ENCODE results near the gene RNF135.
"Not testable (repeated sequence)": the region's sequence is repeated elsewhere in the genome, so short reads cannot be mapped to it uniquely, and the experiment has no call there.

RNF135 gene

DNA sequence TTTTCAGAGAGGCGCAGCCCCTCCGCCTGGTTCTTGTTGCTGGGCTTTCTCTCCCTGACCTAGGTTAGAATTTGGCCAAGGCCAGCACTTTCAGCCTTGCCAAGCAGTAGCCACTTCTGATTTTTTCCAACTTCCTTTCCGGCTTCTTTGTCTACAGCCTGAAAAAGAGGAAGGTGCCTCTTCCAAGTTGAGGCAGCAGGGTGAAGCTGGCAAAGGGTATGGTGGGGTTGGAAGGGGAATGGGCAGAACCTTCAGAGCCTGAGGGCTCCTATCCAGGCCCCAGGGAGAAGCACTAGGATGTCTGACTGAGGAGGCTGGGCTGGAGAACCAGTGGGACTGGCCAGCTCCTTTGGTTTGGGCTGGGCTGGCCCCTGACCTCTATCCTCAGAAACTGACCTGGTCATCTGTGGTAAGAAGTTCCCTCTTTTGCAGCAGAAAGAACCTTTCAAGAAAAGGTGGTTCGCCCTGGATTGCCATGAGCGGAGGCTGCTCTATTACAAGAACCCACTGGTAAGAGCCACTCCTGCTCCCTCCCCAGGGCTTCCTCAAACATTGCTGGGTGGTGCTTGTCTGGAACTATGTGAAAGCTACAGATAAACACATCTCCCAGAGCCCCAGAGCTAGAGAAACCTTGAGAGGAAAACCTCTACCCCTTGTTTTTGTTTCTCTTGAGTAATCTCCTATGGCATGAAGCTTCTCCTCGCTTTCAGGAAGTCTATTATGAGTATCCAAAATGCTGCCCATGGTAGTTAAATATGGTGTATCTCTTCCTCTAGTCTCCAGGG is 16.6 kb upstream of the RNF135 start:
- no peak for DNase-seq (ENCODE audit: low spot score)

DNA sequence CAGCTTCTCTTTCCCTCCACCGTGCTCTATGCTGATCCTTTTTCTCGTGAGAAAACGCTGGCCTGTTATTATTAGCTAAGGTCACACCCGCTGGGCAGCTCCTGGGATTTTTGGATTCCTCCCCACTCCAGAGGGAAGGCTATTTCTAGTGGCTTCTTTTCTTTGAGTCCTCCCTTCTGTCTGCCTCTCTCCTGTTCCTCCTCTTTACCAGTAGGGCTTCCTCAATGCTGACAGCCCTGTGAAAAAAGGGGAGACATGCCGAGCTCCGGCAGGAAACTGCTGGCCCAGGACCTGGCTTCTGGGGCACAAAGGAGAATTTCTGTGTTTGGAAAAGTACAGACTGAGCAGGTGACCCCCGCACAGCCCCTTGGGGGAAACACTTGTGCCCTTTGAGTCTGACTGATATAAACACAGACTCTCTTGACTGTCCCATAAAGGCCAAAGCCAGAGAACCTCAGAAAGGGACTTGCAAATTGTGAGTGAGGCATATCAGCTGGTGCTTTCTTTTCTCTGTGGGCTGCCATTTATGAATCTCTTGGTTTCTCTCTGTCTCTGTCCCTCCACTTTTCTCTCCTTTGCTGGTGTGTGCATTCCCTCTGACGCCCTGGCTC is 14.0 kb upstream of the RNF135 start:
- no peak for DNase-seq (ENCODE audit: low spot score)

GRCh38 chr17:30957741-30958140 is 13.1 kb upstream of the RNF135 start:
- no peak for DNase-seq (ENCODE audit: low spot score)

GRCh38 chr17:30958187-30958586 is 12.7 kb upstream of the RNF135 start:
- DNase-seq (ENCODE audit: low spot score), result peak; percentile 75

GRCh38 chr17:30961209-30962188 is 9.3 kb upstream of the RNF135 start:
- peak; percentile 78 for DNase-seq (ENCODE audit: low spot score)

GRCh38 chr17:30964312-30964711 is 6.5 kb upstream of the RNF135 start:
- DNase-seq (ENCODE audit: low spot score), result not testable (repeated sequence)

- DNase-seq (ENCODE audit: low spot score), result no peak
Observed at GRCh38 chr17:30964876-30965275, 6.0 kb upstream of the RNF135 start.

DNA sequence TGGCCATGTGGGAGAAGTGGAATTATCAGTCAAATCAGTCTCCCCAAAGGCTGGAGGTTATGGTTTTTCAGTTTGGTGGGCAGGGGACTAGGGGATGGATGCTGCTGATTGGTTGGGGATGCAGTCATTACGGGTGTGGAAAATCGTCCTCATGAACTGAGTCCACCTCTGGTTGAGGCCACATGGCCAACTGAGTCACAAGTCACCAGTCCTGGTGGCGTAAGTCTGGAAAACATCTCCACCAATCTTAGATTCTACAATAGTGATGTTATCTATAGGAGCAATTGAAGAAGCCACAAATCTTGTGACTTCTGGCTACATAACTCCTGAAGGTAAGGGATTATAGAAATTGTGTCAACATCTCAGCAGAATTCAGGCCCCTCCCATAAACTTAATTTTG is 5.2 kb upstream of the RNF135 start:
- DNase-seq (ENCODE audit: low spot score), result no peak

DNA sequence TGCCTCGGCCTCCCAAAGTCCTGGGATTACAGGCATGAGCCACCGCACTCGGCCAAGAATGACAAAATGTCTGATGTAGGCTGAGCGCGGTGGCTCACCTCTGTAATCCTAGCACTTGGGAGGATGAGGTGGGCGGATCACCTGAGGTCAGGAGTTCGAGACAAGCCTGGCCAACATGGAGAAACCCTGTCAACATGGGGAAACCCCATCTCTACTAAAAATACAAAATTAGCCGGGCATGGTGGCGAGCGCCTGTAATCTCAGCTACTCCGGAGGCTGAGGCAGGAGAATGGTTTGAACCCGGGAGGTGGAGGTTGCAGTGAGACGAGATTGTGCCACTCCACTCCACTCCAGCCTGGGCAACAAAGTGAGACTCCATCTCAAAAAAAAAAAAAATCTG is 2.9 kb upstream of the RNF135 start:
- DNase-seq (ENCODE audit: low spot score), result not testable (repeated sequence)

DNA sequence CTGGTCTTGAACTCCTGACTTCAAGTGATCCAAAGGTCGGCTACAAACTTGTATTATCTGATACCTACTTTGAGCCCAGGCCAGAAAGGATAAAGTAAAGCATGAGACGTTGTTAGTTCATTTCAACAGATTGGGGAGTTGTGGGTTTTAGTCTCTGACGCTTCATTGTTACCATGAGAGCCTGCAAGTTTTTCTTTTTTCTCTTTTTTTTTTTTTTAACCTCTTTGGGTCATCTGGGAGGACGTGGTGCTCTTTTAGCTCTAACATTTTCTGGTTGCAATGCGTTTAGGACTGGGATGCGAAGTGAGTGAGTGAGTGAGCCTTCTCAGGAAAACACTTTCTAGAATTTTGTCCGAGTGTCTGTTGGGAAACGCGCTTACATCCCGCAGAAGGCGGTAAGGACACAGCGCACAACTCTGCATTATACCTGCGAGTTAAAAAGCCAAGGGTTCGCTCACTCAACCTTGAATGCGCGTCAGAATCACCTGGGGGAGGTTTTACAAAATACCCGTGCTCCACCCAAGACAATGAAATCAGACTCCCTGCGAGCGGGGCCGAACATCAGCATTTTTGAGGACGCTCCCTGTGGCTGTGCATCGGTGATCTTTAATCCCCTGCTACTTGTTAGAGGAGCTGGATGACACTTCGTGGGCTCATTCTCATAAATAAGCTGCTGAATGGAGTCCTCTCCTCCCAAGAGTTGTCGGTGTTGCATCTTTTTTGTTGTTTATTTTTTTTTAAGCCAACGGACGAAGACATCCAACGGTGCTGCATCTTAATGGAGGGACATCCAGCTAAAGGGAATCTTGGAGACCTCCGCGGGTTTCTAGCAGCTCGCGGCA is 629 bp upstream of the RNF135 start:
- peak; percentile 68 for DNase-seq (ENCODE audit: low spot score)

DNA sequence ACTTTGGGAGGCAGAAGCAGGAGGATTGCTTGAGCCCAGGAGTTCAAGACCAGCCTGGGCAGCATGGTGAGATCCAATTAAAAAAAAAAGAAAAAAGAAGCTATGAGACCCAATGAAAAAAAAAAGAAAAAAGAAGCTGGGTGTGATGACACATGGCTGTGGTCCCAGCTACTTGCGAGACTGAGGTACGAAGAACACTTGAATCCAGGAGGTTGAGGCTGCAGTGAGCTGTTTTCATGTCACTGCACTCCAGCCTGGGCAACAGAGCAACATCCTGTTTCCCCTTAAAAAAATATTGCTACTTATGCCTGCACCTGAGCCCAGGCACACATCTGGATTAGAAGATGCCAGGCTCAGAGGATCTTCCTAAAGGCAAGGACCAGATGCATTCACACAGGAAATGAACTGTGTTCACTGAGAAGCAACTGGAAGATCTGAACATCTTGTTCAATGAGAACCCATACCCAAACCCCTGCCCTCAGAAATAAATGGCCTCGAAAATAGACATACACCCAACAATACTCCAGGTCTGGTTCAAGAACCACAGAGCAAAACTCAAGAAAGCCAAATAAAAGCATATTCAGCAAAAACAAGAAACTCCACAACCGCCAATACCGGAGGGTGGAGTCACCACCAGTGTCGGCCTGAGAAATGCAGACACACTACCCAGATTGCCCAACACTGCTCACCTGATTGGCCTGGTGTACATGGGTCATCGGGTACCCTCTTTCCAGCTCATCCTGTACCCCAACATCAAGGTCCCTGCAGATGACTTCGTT is 4.4 kb downstream of the RNF135 start:
- DNase-seq (ENCODE audit: low spot score), result no peak

- DNase-seq (ENCODE audit: low spot score), result not testable (repeated sequence)
Observed at GRCh38 chr17:30979919-30980318, 9.1 kb downstream of the RNF135 start.

DNA sequence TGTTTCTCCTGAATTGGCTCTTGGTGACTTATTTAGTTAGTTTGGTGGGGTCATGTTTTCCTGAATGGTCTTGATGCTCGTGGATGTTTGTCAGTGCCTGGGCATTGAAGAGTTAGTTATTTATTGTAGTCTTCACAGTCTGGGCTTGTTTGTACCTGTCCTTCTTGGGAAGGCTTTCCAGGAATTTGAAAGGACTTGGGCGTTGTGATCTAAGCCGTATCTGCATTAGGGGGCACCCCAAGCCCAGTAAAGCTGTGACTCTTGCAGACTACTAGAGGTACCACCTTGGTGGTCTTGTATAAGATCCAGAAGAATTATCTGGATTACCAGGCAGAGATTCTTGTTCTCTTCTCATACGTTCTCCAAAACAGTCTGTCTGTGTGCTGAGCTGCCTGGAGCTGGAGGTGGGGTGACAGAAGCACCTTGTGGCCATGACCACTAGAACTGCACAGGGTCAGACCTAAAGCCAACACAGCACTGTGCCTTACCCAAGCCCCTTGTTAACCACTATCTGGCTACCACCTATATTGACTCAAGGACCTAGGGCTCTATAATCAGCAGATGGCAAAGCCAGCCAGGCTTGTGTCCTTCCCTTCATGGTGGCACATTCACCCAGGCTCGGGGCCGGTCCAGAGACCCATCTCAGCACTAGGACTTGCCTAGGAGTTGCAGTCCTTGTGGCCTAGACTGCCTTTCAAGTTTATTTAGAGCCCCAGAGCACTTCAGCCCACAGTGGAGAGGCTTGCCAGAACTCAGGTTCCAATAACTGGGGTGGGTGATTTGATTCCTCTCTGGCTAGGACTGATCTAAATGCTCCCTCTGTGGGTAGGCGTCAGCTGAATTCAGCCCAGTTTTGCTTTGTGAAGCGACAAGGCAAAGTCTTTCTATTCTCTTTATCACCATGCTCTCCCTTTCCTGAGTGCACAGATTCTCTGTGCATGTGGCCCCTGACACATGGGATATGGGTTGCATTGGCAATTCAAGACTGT is 11.0 kb downstream of the RNF135 start:
- no peak for DNase-seq (ENCODE audit: low spot score)

DNA sequence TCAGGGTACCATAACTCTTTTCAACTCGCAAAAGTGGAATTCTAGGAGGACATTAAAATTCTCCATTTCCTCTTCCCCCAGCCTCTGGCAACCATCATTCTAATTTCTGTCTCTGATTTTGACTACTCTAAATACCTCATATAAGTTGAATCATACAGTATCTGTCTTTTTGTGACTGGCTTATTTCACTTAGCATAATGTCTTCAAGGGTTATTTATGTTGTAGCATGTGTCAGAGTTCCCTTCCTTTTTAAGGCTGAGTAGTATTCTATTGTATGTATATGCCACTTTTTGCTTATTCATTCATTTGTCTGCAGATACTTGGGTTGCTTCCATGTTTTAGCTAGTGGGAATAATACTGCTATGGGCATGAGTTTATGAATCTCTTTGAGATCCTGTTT is 12.0 kb downstream of the RNF135 start:
- no peak for DNase-seq (ENCODE audit: low spot score)

GRCh38 chr17:30990458-30990857 is 19.6 kb downstream of the RNF135 start:
- no peak for DNase-seq (ENCODE audit: low spot score)

GRCh38 chr17:30992551-30992950 is 21.7 kb downstream of the RNF135 start:
- DNase-seq (ENCODE audit: low spot score), result no peak

DNA sequence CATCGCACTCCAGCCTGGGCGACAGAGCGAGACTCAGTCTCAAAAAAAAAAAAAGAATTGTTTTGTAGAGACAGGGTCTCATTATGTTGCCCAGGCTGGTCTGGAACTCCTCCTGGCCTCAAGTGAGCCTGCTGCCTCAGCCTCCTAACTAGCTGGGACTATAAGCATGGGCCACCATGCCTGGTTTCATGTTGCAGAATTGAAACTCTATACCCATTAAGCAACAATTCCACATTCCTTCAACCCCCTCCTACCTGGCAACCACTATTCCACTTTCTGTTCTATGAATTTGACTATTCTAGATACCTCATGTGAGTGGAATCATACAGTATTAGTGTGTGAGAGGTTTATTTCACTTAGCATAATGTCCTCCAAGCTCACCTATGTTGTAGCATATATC is 24.5 kb downstream of the RNF135 start:
- DNase-seq (ENCODE audit: low spot score), result no peak

DNA sequence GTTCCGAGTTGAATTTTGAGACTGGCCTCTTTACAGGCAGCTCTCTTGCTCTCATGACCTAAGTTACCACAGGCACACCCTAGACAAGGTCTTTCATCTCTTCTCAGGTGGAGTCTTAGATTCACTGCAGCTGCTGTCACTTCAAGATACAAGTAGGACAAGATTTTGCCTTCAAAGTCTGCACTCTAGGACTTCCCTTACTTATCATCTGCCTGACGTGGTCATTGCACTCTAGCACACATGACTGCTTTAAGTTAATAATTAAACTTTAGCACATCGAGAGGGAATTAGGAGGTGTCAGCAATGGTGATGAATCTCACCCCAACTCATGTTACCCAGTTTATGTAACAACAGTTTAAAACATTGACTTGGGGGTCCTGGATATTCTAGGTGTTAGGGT is 25.6 kb downstream of the RNF135 start:
- no peak for DNase-seq (ENCODE audit: low spot score)

- no peak for DNase-seq (ENCODE audit: low spot score)
Observed at GRCh38 chr17:30997270-30997669, 26.4 kb downstream of the RNF135 start.

DNA sequence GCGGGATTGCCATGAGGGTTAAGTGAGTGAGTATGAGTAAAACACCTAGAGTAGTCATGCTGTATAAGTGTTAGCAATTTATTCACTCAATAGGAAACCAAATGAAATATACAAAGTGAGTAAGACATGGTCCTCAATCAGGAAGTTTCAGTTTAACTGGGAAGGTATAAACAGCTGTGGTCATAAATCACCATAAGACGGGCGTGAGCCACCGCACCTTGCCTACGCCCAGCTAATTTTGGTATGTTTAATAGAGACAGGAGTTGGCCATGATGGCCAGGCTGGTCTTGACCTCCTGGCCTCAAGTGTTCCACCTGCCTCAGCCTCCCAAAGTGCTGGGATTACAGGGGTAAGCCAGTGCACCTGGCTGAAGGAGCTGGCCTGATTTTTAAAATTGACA is 27.0 kb downstream of the RNF135 start:
- DNase-seq (ENCODE audit: low spot score), result no peak
